Esophagus squamous epithelium (tissue), 5 donors: ENCODE results near the gene SELENOS. TPM values are rescaled to one million over a fixed set of nuclear protein-coding genes. Genes with fewer than 3 reads are reported as not detected.

Experiments
- DNase-seq: peaks from one replicate; lab custom pipeline; 2025; lab: John Stamatoyannopoulos, UW
- H3K27ac ChIP-seq, 4 donors: fragments of 200-600 bp; sonication (generic); one replicate each; pipeline ENCODE4 v1.5.1; 2016 to 2019; ENCODE audit warnings: mild to moderate bottlenecking in 1 of 4
- H3K27me3 ChIP-seq, 4 donors: fragments of 200-600 bp; sonication (generic); 1 replicate in 3 of 4; 2 replicates in 1 of 4; pipeline versions ENCODE4 v1.5.1 to v1.6.0; 2017 to 2021; ENCODE audit warnings: antibody characterized with exemption in 1 of 4
- H3K36me3 ChIP-seq, 3 donors: fragments of 200-600 bp; sonication (generic); one replicate each; pipeline ENCODE4 v1.5.1; 2016 to 2019
- H3K4me1 ChIP-seq, 3 donors: fragments of 200-600 bp; sonication (generic); one replicate each; pipeline ENCODE4 v1.5.1; 2017 to 2019
- H3K4me3 ChIP-seq, 4 donors: fragments of 200-600 bp; sonication (generic); 1 replicate in 3 of 4; 2 replicates in 1 of 4; pipeline ENCODE4 v1.5.1; 2016 to 2019; ENCODE audit warnings: mild to moderate bottlenecking in 2 of 4, moderate library complexity in 1 of 4
- H3K9me3 ChIP-seq, 3 donors: fragments of 200-600 bp; sonication (generic); one replicate each; pipeline ENCODE4 v1.5.1; 2016 to 2019
- POLR2A ChIP-seq, 4 donors: fragments of 450-650 bp; IDR thresholded peaks; one replicate each; pipeline ENCODE4 v1.6.1; 2017; ENCODE audit warnings: antibody characterized with exemption in 4 of 4, mild to moderate bottlenecking in 4 of 4, moderate library complexity in 3 of 4
- WGBS, 2 donors: methylation state at CpG; one replicate each; pipeline ENCODE4 v1.1.5; 2018; 5-methylcytosine and 5-hydroxymethylcytosine counted together
- intact Hi-C: fragments of 100-400 bp; cut with DNase I; formaldehyde crosslinking; loops from one replicate; pipeline ENCODE4 v1.15.0; 2022
- total RNA-seq, 4 donors: library from RNA; depleted of rRNA; stranded (reverse); fragments of >200 nt; gene quantifications; one replicate each; pipeline ENCODE4 v1.1.0, GENCODE V29; 2016
- TF ChIP-seq, protein P1 (sequence below), 6 experiments: fragments of 450-650 bp in 4 of 6; fragments of 200-600 bp in 2 of 6; sonication (generic) in 2 of 6; IDR thresholded peaks; one replicate each; pipeline ENCODE4 v1.5.1; 2016 to 2019; ENCODE audit warnings: antibody characterized with exemption in 6 of 6, mild to moderate bottlenecking in 4 of 6, moderate library complexity in 4 of 6
- donor health status: DM: yes; HTN: yes; CAD: no.

The SELENOS gene
- total RNA-seq, 4 donors from 2014 or later, result 57.6 to 69.6 (median 63.4) TPM

DNA sequence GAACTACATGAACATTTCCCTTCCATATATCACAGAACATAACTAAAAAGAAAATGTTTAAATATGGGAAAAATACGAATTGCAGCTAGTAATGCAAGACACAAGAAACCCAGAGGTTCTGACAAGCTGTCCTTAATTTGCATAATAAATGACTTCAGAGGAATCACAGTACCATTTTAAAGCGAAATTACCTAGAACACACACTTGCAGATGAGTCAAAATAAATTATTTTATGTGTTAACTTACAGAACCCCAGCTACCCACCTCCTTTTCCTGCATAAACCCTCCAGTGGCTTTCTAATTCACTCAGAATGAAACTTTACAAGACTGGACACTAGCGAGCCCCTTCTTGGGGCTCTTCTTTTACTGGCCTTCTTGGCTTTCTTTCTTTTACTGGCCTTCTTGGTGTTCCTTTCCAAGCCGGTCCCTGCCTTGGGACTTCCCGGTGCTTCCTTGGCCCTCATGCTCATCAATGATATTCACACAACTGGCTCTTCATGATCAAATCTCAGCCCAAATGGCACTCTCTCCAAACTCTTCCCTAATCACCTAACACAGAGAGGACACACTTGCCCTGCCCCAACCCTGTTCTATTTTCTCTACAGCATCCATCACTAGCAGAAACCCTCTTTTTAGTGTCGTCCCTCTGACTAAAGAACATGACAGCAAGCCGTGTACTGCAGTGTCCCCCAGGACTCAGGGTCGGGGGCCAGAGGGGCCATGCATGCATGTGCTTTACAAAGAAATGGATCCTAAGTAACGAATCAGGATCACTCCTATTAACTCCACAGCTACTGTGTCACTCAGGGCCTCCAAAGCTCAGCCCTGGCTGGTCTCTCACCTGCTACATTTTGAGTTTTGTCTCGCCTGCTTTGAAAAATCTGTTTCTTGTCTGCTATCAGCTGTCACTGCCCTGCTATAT, 30.2 kb downstream of the SELENOS start:
- peak overlapping the region in 3 of 4 donors; percentile 19 to 70 (median 57) for H3K27ac ChIP-seq

DNA sequence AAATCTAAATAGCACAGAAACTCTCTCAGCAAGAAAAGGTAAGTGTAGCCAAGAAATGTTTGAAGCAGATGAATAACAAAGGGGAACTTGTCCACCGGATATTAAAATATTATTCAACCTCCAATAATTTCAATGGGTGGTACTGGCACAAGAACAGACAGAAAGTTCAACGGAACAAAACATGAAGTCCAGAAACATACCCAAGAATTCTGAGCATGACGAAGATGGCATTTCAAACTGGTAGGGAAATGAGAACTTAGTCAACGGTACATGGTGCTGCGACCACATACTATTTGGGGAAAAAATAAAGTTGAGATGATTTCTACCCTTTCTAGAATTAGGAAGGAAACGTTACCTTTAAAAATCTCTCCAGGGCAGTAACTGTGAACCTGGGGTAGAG, 30.9 kb downstream of the SELENOS start:
- WGBS, 2 donors, result 25 to 41% methylated on average over 6 of the region's 6 CpGs
- Histone ChIP-seq H3K27ac (peak overlapping the region in 2 of 4 donors; percentile 57 to 70), H3K4me3 (peak overlapping the region in 1 of 4 donors; percentile 18), H3K9me3 (no peaks in the 10 kb centered on the region), H3K4me1 (peaks cover 57 to 96% (median 74%) of the 10 kb centered on the region in 3 donors), H3K27me3 (no peaks in the 10 kb centered on the region), H3K36me3 (no peaks in the 10 kb centered on the region)
- no peak for DNase-seq
- intact Hi-C loops, result no loop called here
- TF ChIP-seq POLR2A (IDR thresholded peaks at IDR 0.05), result no peak
- TF ChIP-seq, protein P1, sequence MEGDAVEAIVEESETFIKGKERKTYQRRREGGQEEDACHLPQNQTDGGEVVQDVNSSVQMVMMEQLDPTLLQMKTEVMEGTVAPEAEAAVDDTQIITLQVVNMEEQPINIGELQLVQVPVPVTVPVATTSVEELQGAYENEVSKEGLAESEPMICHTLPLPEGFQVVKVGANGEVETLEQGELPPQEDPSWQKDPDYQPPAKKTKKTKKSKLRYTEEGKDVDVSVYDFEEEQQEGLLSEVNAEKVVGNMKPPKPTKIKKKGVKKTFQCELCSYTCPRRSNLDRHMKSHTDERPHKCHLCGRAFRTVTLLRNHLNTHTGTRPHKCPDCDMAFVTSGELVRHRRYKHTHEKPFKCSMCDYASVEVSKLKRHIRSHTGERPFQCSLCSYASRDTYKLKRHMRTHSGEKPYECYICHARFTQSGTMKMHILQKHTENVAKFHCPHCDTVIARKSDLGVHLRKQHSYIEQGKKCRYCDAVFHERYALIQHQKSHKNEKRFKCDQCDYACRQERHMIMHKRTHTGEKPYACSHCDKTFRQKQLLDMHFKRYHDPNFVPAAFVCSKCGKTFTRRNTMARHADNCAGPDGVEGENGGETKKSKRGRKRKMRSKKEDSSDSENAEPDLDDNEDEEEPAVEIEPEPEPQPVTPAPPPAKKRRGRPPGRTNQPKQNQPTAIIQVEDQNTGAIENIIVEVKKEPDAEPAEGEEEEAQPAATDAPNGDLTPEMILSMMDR (IDR thresholded peaks at IDR 0.05), result no peak

More for the DNA sequence above, 30.2 kb downstream of the SELENOS start:
- Histone ChIP-seq H3K4me3 (peak overlapping the region in 1 of 4 donors; percentile 18), H3K36me3 (no peaks in the 10 kb centered on the region), H3K9me3 (no peaks in the 10 kb centered on the region), H3K4me1 (peaks cover 57 to 89% (median 72%) of the 10 kb centered on the region in 3 donors), H3K27me3 (no peaks in the 10 kb centered on the region)
- WGBS, 2 donors, result 71 to 78% methylated on average over 10 of the region's 10 CpGs
- TF ChIP-seq POLR2A (IDR thresholded peaks at IDR 0.05), result no peak
- TF ChIP-seq, protein P1 (IDR thresholded peaks at IDR 0.05), result no peak
- intact Hi-C loops, result no loop called here
- no peak for DNase-seq

DNA sequence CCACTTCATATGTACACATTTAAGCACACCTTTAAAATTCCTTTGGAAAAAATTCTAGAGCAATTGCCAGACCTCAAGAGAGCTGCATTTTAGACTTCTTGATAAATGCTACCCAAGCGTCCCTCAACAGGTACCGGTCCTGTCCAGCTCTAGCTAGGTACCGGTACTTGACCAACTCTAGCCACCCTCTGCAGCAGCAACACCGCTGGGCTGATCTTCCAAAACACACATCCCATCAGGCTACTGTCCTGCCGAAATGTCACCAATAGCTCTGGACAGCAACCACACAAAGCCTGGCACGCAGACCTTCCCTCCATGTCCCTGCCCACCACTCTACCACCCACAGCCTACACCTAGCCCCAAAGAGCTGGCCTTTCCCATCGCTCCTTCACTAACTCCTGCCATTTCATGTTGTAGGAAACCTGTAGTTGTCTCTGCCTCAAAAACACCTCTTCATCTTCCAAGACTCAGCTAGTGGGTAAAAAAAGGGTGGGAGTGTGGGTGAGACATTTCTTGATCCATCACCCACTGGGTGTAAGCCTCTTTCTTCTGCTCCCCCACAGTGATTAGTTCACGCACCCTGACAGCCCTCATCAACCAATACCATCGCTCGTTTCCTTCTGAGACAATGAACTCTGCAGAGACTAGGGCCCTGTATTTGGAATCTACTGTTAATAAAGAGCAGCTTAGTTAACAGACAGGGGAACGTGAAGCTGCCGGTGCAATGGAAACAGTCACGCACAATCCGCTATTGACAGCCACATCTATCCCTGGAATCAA, 32.2 kb downstream of the SELENOS start:
- intact Hi-C loops, result no loop called here

DNA sequence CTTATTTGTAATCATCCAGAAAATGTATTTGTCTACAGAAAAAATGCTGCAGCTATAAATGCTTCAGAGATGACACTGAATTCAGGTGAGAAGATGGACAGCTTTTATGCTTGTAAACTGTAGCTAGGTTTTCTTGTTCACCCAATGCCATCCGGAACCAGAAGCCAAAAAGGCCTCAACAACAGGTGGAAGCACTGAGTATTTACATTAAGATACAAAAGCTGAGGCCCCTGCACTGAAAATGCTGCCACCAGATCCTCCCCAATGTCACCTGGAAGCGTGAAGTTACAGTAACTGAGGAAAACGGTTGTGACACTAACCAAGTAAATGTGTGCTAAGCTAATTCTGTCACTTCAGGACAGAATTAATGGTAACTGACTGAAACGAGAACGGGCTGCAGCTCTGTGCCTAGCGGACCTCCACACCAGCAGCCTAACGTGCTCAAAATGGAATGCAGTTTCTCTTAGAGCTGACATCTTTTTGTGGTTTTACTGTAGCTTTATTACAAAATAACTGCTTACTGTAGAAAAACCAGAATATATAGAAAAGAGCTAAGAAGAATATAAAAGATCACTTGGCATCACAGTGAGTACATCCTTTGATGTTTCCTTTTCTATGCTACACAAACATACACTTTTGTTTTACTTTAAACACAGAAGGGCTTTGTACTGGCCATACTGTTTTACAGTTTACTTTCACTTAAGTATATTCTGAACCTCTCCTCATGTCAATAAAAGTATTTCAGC, 33.1 kb downstream of the SELENOS start:
- TF ChIP-seq, protein P1 (IDR thresholded peaks at IDR 0.05), result no peak
- no peak for TF ChIP-seq POLR2A (IDR thresholded peaks at IDR 0.05)
- intact Hi-C loops, result no loop called here
- H3K9me3 ChIP-seq, result no peaks in the 10 kb centered on the region
- H3K36me3 ChIP-seq, result no peaks in the 10 kb centered on the region
- WGBS, 2 donors, result 43 to 51% methylated on average over 6 to 7 of the region's 7 CpGs
- no peaks in the 10 kb centered on the region for H3K27me3 ChIP-seq
- H3K4me3 ChIP-seq, result no peak overlapping the region
- no peak for DNase-seq
- H3K27ac ChIP-seq, result peak overlapping the region in 3 of 4 donors; percentile 25 to 70 (median 60)
- peaks cover 43 to 100% (median 76%) of the 10 kb centered on the region in 3 donors for H3K4me1 ChIP-seq

More for the DNA sequence above, 32.2 kb downstream of the SELENOS start:
- no peaks in the 10 kb centered on the region for H3K27me3 ChIP-seq
- H3K27ac ChIP-seq, result peak overlapping the region in 3 of 4 donors; percentile 19 to 70 (median 47)
- H3K4me1 ChIP-seq, result peaks cover 52 to 100% (median 74%) of the 10 kb centered on the region in 3 donors
- H3K9me3 ChIP-seq, result no peaks in the 10 kb centered on the region
- no peaks in the 10 kb centered on the region for H3K36me3 ChIP-seq
- no peak for DNase-seq
- WGBS, 2 donors, result 90 to 95% methylated on average over 11 to 12 of the region's 14 CpGs
- no peak for TF ChIP-seq POLR2A (IDR thresholded peaks at IDR 0.05)
- TF ChIP-seq, protein P1 (IDR thresholded peaks at IDR 0.05), result no peak
- H3K4me3 ChIP-seq, result no peak overlapping the region
